SK-N-SH (cell line): ENCODE measurements around the gene APOO. TPM values are rescaled to one million over a fixed set of nuclear protein-coding genes. Genes with fewer than 3 reads are reported as not detected.

Experiments
- CTCF ChIA-PET: fragments of 300-600, 350-600 bp; formaldehyde crosslinking; extraction: SDS; loops from one replicate; lab custom pipeline; 2021; lab: Yijun Ruan, JAX
- POLR2A ChIA-PET: fragments of 350-600 bp; sonication (Branson Sonifier 250); formaldehyde crosslinking; extraction: SDS; loops from one replicate; lab custom pipeline; 2020; ENCODE audit warnings: antibody characterized with exemption, inconsistent platforms; lab: Yijun Ruan, JAX
- DNase-seq: peaks from one replicate; pipeline ENCODE4 v3.0.0; 2012
- H2AFZ ChIP-seq: fragments of 200-600 bp; sonication (generic); 2 replicates; pipeline ENCODE4 v1.8.1; 2016; ENCODE audit warnings: antibody characterized with exemption, mild to moderate bottlenecking, low read depth
- H3F3A ChIP-seq: fragments of 200-600 bp; sonication (generic); replicated peaks from 2 replicates; pipeline ENCODE3; 2016; ENCODE audit warnings: antibody characterized with exemption, mild to moderate bottlenecking; ENCODE audit not compliant: insufficient read depth
- H3K27ac ChIP-seq, 2 experiments: fragments of 200-500 bp in 1 of 2; fragments of 200-600 bp in 1 of 2; sonication (Bioruptor generic) in 1 of 2; sonication (generic), shearing (Covaris generic) in 1 of 2; 2 replicates each; pipeline versions ENCODE4 v1.5.1 to v1.6.1; 2014 to 2016; ENCODE audit warnings: low read depth in 2 of 2, inconsistent platforms in 1 of 2, low read length in 1 of 2, mild to moderate bottlenecking in 1 of 2, mixed read lengths in 1 of 2
- H3K27me3 ChIP-seq: fragments of 200-600 bp; sonication (generic), shearing (Covaris generic); 2 replicates; pipeline ENCODE4 v1.6.1; 2016; ENCODE audit warnings: mixed run types; ENCODE audit not compliant: insufficient read depth
- H3K36me3 ChIP-seq, 2 experiments: fragments of 200-500 bp in 1 of 2; fragments of 200-600 bp in 1 of 2; sonication (Bioruptor generic) in 1 of 2; sonication (generic) in 1 of 2; replicated peaks in 1 of 2; 2 replicates each; pipeline versions ENCODE3 to v1.5.1; 2014 to 2016; ENCODE audit warnings: low read length in 1 of 2, mild to moderate bottlenecking in 1 of 2; ENCODE audit not compliant: insufficient read depth in 2 of 2, control insufficient read depth in 1 of 2
- H3K4me1 ChIP-seq, 2 experiments: fragments of 200-500 bp in 1 of 2; fragments of 200-600 bp in 1 of 2; sonication (Bioruptor generic) in 1 of 2; sonication (generic), shearing (Covaris generic) in 1 of 2; 2 replicates each; pipeline versions ENCODE4 v1.5.1 to v1.6.1; 2014 to 2016; ENCODE audit warnings: low read depth in 1 of 2, low read length in 1 of 2, mixed run types in 1 of 2; ENCODE audit not compliant: insufficient read depth in 2 of 2, control insufficient read depth in 1 of 2
- H3K4me2 ChIP-seq: fragments of 200-600 bp; sonication (generic), shearing (Covaris generic); 2 replicates; pipeline ENCODE4 v1.6.1; 2017; ENCODE audit warnings: mixed run types
- H3K4me3 ChIP-seq, 2 experiments: fragments of 200-500 bp in 1 of 2; fragments of 200-600 bp in 1 of 2; sonication (Bioruptor generic) in 1 of 2; sonication (generic), shearing (Covaris generic) in 1 of 2; 2 replicates each; pipeline versions ENCODE4 v1.5.1 to v1.8.1; 2014 to 2016; ENCODE audit warnings: low read depth in 2 of 2, inconsistent platforms in 1 of 2, low read length in 1 of 2, mild to moderate bottlenecking in 1 of 2, mixed read lengths in 1 of 2, moderate library complexity in 1 of 2
- H3K79me2 ChIP-seq: fragments of 200-600 bp; sonication (generic); 2 replicates; pipeline ENCODE4 v1.8.1; 2017; ENCODE audit warnings: mild to moderate bottlenecking; ENCODE audit not compliant: insufficient read depth
- H3K9ac ChIP-seq: fragments of 200-600 bp; sonication (generic); 2 replicates; pipeline ENCODE4 v1.6.1; 2017; ENCODE audit warnings: mixed run types
- H3K9me2 ChIP-seq: fragments of 200-600 bp; sonication (generic); 2 replicates; pipeline ENCODE4 v1.6.1; 2017; ENCODE audit warnings: mixed run types
- H3K9me3 ChIP-seq: fragments of 200-600 bp; sonication (generic); 2 replicates; pipeline ENCODE4 v1.6.1; 2017; ENCODE audit warnings: mixed run types, mild to moderate bottlenecking, moderate library complexity
- H4K20me1 ChIP-seq: fragments of 200-600 bp; sonication (generic); 2 replicates; pipeline ENCODE4 v1.6.1; 2017; ENCODE audit warnings: mild to moderate bottlenecking, mixed run types; ENCODE audit not compliant: insufficient read depth
- CHD2 ChIP-seq: fragments of 150-350 bp; IDR thresholded peaks from 2 replicates; pipeline ENCODE4 v1.6.1; 2018; ENCODE audit warnings: low read length; ENCODE audit not compliant: partially characterized antibody
- ELF1 ChIP-seq: IDR thresholded peaks from 2 replicates; pipeline ENCODE4 v1.4.0; 2012
- EP300 ChIP-seq, 2 experiments: IDR thresholded peaks; 2 replicates each; pipeline versions ENCODE4 v1.4.0 to v1.6.1; 2012; ENCODE audit warnings: borderline replicate concordance in 1 of 2, low read depth in 1 of 2, low read length in 1 of 2
- EZH2phosphoT487 ChIP-seq: fragments of 200-600 bp; sonication (generic); IDR thresholded peaks from 2 replicates; pipeline ENCODE4 v1.6.1; 2017; ENCODE audit warnings: low read depth, mixed run types, mild to moderate bottlenecking, antibody characterized with exemption, moderate library complexity, borderline replicate concordance
- FOXM1 ChIP-seq: IDR thresholded peaks from 2 replicates; pipeline ENCODE4 v1.4.0; 2012; ENCODE audit warnings: low read depth, mild to moderate bottlenecking
- GATA2 ChIP-seq: sonication (generic); formaldehyde crosslinking; IDR thresholded peaks from 2 replicates; pipeline ENCODE4 v1.5.0; 2020; ENCODE audit warnings: mild to moderate bottlenecking, missing genetic modification reagents
- JUND ChIP-seq: IDR thresholded peaks from 2 replicates; pipeline ENCODE4 v1.4.0; 2012
- MXI1 ChIP-seq: IDR thresholded peaks from 2 replicates; pipeline ENCODE4 v1.6.1; 2012; ENCODE audit warnings: mild to moderate bottlenecking, low read depth, low read length, improper control_type of control experiment
- NFIC ChIP-seq: IDR thresholded peaks from 2 replicates; pipeline ENCODE4 v1.4.0; 2012; ENCODE audit warnings: borderline replicate concordance
- NRF1 ChIP-seq: IDR thresholded peaks from 2 replicates; pipeline ENCODE4 v1.6.1; 2012; ENCODE audit warnings: low read depth, mild to moderate bottlenecking, low read length
- RCOR1 ChIP-seq: fragments of 150-350 bp; IDR thresholded peaks from 2 replicates; pipeline ENCODE4 v1.6.1; 2017; ENCODE audit warnings: antibody characterized with exemption, low read length
- RFX5 ChIP-seq: IDR thresholded peaks from 2 replicates; pipeline ENCODE4 v1.6.1; 2012; ENCODE audit warnings: mild to moderate bottlenecking, improper control_type of control experiment, low read length
- RXRA ChIP-seq: IDR thresholded peaks from 2 replicates; pipeline ENCODE4 v1.4.0; 2012; ENCODE audit warnings: low read depth, mild to moderate bottlenecking, borderline replicate concordance
- TAF1 ChIP-seq: IDR thresholded peaks from 2 replicates; pipeline ENCODE4 v1.6.1; 2012; ENCODE audit warnings: low read depth, mild to moderate bottlenecking, low read length, moderate library complexity, borderline replicate concordance
- YY1 ChIP-seq: IDR thresholded peaks from 2 replicates; pipeline ENCODE4 v1.4.0; 2012; ENCODE audit warnings: low read depth, mild to moderate bottlenecking
- WGBS: methylation state at CpG from one replicate; pipeline ENCODE4 v1.1.6; 2017; ENCODE audit warnings: low lambda C conversion rate; 5-methylcytosine and 5-hydroxymethylcytosine counted together
- polyA plus RNA-seq, 3 experiments: library from polyadenylated mRNA; depleted of rRNA; stranded (reverse); fragments of >200 nt; gene quantifications; 2 replicates each; pipeline ENCODE4 v1.2.3, GENCODE V29; 2012
- TF ChIP-seq, protein P1 (sequence below): fragments of 150-350 bp; IDR thresholded peaks from 2 replicates; pipeline ENCODE4 v1.6.1; 2017; ENCODE audit warnings: antibody characterized with exemption, low read length, low read depth, borderline replicate concordance
- TF ChIP-seq, protein P2 (sequence below): fragments of 200-600 bp; sonication (generic); IDR thresholded peaks from 2 replicates; pipeline ENCODE4 v1.6.1; 2017; ENCODE audit warnings: antibody characterized with exemption, mild to moderate bottlenecking, moderate library complexity
- TF ChIP-seq, protein P3 (sequence below): fragments of 150-350 bp; IDR thresholded peaks from 2 replicates; pipeline ENCODE4 v1.6.1; 2016; ENCODE audit warnings: mild to moderate bottlenecking, low read depth, low read length
- TF ChIP-seq, protein P4 (sequence below): IDR thresholded peaks from 2 replicates; pipeline ENCODE4 v1.4.0; 2012; ENCODE audit warnings: low read depth

APOO gene
- polyA plus RNA-seq, 1 of the 3 experiments (the other 2 are of a cell fraction) = 22.0 TPM

DNA sequence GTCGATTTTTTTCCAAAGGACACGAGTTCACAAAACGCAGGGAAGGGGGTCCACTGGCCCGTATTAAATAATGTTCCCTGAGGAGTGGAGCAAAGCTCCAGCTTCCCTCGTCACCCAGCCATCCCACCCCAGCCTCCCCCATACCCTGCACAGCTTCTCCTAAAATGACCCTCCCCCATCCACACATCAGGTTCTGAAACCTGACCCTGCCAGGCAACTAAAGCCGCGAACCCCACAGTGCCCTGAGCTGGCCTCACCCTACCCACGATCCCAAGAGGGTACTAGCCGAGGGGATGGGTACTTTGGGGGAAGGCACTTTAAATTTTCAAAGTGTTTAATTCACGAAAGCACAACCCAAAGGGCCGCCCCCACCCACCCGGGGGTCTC, 634 bp downstream of the APOO start:
- WGBS = 13% methylated on average over 12 of the region's 12 CpGs

DNA sequence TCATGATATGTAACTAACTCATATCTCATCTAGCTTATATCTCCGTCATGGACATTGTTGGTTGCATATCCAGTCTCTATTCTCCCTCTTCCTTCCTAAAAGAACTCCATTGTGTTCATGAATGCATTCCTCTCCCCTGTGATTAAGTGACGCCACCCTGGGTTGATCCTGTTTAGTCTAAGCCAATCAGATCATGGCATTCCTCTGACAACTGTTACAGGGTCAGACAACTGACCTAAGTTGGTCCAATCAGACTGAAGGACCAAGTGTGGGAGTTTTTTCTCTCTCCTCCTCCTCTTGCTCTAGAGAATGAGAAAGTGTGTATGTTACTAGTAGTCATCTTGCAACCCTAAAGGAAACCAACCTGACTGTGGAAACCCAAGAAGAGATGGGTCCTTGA, 3.6 kb downstream of the APOO start:
- Histone ChIP-seq H3K9me2 (no peaks in the 10 kb centered on the region), H3K27me3 (no peaks in the 10 kb centered on the region), H3K79me2 (peaks cover 16% of the 10 kb centered on the region; the same call in 1 of the 2 replicates), H3K27ac (no peak overlapping the region), H3K9ac (no peak overlapping the region), H3K4me3 (no peak overlapping the region), H3K9me3 (no peaks in the 10 kb centered on the region), H3F3A (no peaks in the 10 kb centered on the region), H3K4me2 (no peak overlapping the region), H2AFZ (no peak overlapping the region), H3K4me1 (peaks cover 3 to 6% of the 10 kb centered on the region in 2 experiments; a peak in 3 of 4 replicates), H3K36me3 (no peaks in the 10 kb centered on the region), H4K20me1 (no peaks in the 10 kb centered on the region)
- POLR2A ChIA-PET = no interaction called here
- 47% methylated on average over 2 of the region's 2 CpGs for WGBS
- CTCF ChIA-PET = interaction anchor here (1.0 kb wide), 2 partner anchors 15 to 143 kb away, joined by 3 to 5 read pairs; no protein-coding TSS in a partner anchor
- DNase-seq = no peak
- TF ChIP-seq NFIC = no peak
- TF ChIP-seq RFX5 = no peak; the same call in 1 of the 2 replicates
- TF ChIP-seq FOXM1 = no peak
- no peak for TF ChIP-seq MXI1
- no peak for TF ChIP-seq RXRA
- no peak for TF ChIP-seq YY1
- no peak for TF ChIP-seq EP300 (IDR thresholded peaks at IDR 0.05; ENCODE audit: borderline replicate concordance in 1 of 2, low read depth in 1 of 2, low read length in 1 of 2)
- TF ChIP-seq, protein P1, sequence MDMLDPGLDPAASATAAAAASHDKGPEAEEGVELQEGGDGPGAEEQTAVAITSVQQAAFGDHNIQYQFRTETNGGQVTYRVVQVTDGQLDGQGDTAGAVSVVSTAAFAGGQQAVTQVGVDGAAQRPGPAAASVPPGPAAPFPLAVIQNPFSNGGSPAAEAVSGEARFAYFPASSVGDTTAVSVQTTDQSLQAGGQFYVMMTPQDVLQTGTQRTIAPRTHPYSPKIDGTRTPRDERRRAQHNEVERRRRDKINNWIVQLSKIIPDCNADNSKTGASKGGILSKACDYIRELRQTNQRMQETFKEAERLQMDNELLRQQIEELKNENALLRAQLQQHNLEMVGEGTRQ = no peak
- TF ChIP-seq JUND = no peak
- TF ChIP-seq, protein P2, sequence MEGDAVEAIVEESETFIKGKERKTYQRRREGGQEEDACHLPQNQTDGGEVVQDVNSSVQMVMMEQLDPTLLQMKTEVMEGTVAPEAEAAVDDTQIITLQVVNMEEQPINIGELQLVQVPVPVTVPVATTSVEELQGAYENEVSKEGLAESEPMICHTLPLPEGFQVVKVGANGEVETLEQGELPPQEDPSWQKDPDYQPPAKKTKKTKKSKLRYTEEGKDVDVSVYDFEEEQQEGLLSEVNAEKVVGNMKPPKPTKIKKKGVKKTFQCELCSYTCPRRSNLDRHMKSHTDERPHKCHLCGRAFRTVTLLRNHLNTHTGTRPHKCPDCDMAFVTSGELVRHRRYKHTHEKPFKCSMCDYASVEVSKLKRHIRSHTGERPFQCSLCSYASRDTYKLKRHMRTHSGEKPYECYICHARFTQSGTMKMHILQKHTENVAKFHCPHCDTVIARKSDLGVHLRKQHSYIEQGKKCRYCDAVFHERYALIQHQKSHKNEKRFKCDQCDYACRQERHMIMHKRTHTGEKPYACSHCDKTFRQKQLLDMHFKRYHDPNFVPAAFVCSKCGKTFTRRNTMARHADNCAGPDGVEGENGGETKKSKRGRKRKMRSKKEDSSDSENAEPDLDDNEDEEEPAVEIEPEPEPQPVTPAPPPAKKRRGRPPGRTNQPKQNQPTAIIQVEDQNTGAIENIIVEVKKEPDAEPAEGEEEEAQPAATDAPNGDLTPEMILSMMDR = no peak
- no peak for TF ChIP-seq RCOR1
- TF ChIP-seq, protein P3, sequence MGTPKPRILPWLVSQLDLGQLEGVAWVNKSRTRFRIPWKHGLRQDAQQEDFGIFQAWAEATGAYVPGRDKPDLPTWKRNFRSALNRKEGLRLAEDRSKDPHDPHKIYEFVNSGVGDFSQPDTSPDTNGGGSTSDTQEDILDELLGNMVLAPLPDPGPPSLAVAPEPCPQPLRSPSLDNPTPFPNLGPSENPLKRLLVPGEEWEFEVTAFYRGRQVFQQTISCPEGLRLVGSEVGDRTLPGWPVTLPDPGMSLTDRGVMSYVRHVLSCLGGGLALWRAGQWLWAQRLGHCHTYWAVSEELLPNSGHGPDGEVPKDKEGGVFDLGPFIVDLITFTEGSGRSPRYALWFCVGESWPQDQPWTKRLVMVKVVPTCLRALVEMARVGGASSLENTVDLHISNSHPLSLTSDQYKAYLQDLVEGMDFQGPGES = no peak
- no peak for TF ChIP-seq TAF1
- TF ChIP-seq, protein P4, sequence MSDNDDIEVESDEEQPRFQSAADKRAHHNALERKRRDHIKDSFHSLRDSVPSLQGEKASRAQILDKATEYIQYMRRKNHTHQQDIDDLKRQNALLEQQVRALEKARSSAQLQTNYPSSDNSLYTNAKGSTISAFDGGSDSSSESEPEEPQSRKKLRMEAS = no peak
- no peak for TF ChIP-seq ELF1

More for the DNA sequence above, 634 bp downstream of the APOO start:
- Histone ChIP-seq H3K4me3 (peak overlapping the region; percentile 63 to 67), H2AFZ (peak overlapping the region; percentile 64; the same call in 1 of the 2 replicates), H3K9me3 (no peaks in the 10 kb centered on the region), H3K9me2 (no peaks in the 10 kb centered on the region), H3K4me2 (peak overlapping the region; percentile 76), H4K20me1 (no peaks in the 10 kb centered on the region), H3F3A (no peaks in the 10 kb centered on the region), H3K36me3 (no peaks in the 10 kb centered on the region), H3K27ac (peak overlapping the region; percentile 76 to 81), H3K9ac (peak overlapping the region; percentile 76), H3K79me2 (peaks cover 9% of the 10 kb centered on the region; the same call in 1 of the 2 replicates), H3K27me3 (no peaks in the 10 kb centered on the region), H3K4me1 (peaks cover 0 to 2% of the 10 kb centered on the region in 2 experiments; a peak in 2 of 4 replicates)
- no peak for DNase-seq
- ChIA-PET CTCF (interaction anchor here (1.1 to 3.3 kb wide), 7 partner anchors 15 to 221 kb away, joined by 3 to 18 read pairs (median 5); partner anchors contain the start of genes EIF2S3 and SAT1), POLR2A (interaction anchor here (1.2 kb wide), 2 partner anchors 124 to 147 kb away, joined by 4 to 11 read pairs; partner anchors contain the start of gene SAT1)
- TF ChIP-seq RCOR1 (no peak), NRF1 (no peak), EZH2phosphoT487 (no peak), RFX5 (no peak), CHD2 (no peak), GATA2 (CRISPR knock-in tag) (no peak), YY1 (no peak)
- TF ChIP-seq, protein P3 = no peak
